ENCODE measurements around the gene GPC3.

GPC3 gene

GRCh38 chrX:133610056-133610455 is 375.3 kb downstream of the GPC3 start:
- DNase-seq (ENCODE audit: low read depth in 2 of 2, low spot score in 1 of 2) = no peak

- no peak for DNase-seq (ENCODE audit: low read depth in 2 of 2, low spot score in 1 of 2)
Observed at GRCh38 chrX:133609166-133609565, 376.2 kb downstream of the GPC3 start.

- DNase-seq (ENCODE audit: low read depth in 2 of 2, low spot score in 1 of 2) = no peak
Observed at GRCh38 chrX:133608406-133608805, 377.0 kb downstream of the GPC3 start.

- no peak for DNase-seq (ENCODE audit: low read depth in 2 of 2, low spot score in 1 of 2)
Observed at GRCh38 chrX:133607419-133608348, 377.7 kb downstream of the GPC3 start.

DNA sequence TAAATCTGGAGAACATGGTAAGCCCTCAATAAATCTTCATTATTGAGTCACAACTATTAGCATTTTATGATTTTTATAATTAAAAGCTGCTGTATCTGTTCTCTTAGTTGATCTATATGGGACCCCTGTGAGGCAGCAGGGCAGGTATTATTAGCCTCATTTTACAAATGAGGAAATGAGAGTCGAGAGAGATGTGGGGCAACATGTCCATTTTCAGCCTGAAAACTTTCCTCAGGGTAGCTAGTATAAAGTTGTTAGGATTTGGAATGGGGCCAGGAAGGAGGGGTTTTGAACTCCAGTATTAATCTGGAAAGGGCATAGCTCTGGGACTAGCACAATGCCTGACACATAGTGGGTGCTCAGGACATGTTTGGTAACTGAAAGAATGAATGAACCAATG is 378.4 kb downstream of the GPC3 start:
- DNase-seq (ENCODE audit: low read depth in 2 of 2, low spot score in 1 of 2) = no peak

DNA sequence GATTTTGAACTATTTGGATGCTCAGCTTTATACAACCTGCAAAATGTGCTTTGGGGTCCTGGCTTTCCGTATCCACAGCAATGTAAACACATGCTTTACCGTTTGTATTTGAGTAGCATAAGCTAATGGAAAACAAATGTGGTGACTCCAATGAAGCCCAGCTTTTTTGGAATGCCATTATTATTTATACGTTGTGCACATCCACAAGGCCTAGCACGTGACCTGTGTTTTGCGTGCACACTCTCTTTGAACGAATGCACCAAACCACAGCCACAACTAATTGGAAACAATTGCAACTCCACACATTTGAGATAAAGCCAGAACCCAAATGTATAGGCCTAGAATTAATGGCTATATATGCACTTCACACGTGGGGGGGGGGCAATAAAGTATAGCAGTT is 380.6 kb downstream of the GPC3 start:
- no peak for DNase-seq (ENCODE audit: low read depth in 2 of 2, low spot score in 1 of 2)

GRCh38 chrX:133602881-133603280 is 382.5 kb downstream of the GPC3 start:
- no peak for DNase-seq (ENCODE audit: low read depth in 2 of 2, low spot score in 1 of 2)

DNA sequence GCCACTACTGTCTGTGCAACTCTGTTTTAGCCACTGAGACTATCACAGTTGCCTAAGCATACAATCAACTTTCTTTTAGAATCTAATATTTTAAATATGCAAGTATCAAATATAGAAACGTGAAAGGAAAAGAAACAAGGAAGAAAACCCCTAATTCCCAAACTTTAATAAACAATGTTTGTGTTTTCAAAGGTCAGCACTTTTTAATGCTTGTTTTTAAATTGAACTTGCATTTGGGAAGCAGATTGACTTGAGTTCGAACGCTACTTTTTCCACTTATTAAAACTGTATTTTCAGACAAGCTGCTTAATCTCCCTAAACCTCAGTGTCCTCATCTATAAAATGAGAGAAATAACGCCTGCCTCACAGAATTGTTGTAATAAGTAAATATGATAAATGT is 384.3 kb downstream of the GPC3 start:
- DNase-seq (ENCODE audit: low read depth in 2 of 2, low spot score in 1 of 2) = no peak

GRCh38 chrX:133600536-133600935 is 384.9 kb downstream of the GPC3 start:
- DNase-seq (ENCODE audit: low read depth in 2 of 2, low spot score in 1 of 2) = no peak

- DNase-seq (ENCODE audit: low read depth in 2 of 2, low spot score in 1 of 2) = no peak
Observed at GRCh38 chrX:133598601-133599335, 386.6 kb downstream of the GPC3 start.

- DNase-seq (ENCODE audit: low read depth in 2 of 2, low spot score in 1 of 2) = no peak
Observed at GRCh38 chrX:133594156-133594555, 391.2 kb downstream of the GPC3 start.

DNA sequence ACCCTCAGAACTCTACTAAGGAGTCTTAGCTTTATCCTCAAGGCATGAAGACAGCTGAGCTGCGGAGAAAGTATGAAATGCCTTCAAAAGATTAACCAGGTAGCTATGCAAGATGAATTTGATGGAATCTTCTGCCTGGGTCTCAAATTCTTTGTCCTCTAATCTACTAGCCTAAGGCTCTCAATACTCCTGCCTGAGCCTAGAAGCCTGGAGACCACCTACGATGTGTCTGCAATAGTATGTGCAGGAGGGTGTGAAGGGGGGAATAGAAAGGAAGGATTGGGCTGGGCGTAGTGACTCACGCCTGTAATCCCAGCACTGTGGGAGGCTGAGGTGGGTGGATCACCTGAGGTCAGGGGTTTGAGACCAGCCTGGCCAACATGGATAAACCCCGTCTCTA is 391.9 kb downstream of the GPC3 start:
- no peak for DNase-seq (ENCODE audit: low read depth in 2 of 2, low spot score in 1 of 2)

DNA sequence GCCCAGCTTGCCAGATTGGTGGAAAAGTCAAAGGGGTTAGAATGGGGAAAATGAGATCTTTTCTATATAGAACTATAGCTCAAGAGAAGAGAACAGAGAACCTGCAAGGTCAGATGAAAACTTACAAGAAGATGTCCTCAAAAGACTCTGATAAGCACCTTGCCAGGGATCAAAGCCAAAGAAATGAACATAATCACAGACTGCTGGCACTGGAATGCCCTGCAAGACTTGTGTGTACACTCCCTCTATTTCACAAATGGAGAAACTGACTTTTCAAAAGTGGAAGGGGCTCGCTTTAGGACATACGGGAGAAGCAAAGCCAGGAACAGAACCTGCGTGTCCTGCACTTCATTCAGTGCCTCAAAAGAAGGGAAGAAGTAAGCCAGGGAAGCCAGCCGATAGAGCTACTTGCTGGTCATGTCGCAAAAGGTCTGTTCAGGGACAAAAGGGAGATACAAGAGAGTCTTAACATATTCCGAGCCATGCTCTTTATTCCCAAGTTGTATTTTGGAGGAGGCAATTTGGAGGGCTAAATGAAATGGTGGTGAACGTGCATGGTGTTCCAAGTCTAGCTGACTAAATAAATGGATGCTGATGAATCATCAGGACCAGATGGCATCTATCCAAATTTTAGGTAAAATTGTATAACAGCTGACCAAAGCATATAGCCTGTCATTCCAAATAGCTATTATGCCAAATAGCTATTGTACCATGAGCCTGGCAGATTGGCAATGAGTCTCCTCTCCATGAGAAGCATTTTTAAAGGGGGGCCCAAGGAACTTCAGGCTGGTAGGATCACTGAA is 394.5 kb downstream of the GPC3 start:
- no peak for DNase-seq (ENCODE audit: low read depth in 2 of 2, low spot score in 1 of 2)

DNA sequence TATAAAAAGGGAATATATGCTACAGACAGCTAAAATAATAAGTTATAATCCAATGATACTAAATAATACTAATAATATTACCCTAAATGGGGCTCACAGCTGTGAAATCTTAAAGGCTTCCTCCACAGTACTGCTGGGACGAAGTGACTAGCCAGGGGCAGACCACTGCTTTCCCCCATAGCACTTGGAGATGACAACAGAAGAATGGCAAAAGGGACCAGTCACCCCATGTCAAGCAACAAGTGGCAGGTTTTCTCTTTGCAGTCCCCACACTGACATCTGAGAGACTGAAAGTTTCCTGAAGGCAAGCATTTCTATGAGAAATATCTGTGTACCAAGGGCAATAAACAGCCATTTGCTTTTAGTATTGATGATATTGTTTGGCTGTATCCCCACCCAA is 396.6 kb downstream of the GPC3 start:
- DNase-seq (ENCODE audit: low read depth in 2 of 2, low spot score in 1 of 2) = no peak

- no peak for DNase-seq (ENCODE audit: low read depth in 2 of 2, low spot score in 1 of 2)
Observed at GRCh38 chrX:133587818-133588217, 397.6 kb downstream of the GPC3 start.

- no peak for DNase-seq (ENCODE audit: low read depth in 2 of 2, low spot score in 1 of 2)
Observed at GRCh38 chrX:133587071-133587470, 398.3 kb downstream of the GPC3 start.

GRCh38 chrX:133586443-133586842 is 399.0 kb downstream of the GPC3 start:
- DNase-seq (ENCODE audit: low read depth in 2 of 2, low spot score in 1 of 2) = no peak

- DNase-seq (ENCODE audit: low read depth in 2 of 2, low spot score in 1 of 2) = no peak
Observed at GRCh38 chrX:133583825-133584224, 401.6 kb downstream of the GPC3 start.

DNA sequence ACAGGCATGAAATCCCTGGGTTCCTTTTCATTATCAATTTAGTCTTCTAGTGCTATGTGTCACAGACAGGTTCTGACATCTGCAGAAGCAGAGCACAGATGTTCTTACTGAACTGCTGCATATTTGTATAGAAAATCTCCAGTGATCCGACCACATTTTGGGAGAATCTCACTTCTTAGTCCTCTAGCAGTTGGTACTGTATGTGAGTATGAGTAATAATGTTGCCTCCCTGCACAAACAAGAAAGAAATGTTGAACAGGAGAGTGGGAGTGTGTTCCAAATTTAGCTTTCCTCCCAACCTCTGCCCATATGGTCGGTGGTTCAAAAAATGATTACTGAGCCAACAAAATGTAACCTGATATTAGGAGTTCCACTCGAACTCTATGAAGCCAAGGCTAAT is 404.8 kb downstream of the GPC3 start:
- DNase-seq (ENCODE audit: low read depth in 2 of 2, low spot score in 1 of 2) = no peak

DNA sequence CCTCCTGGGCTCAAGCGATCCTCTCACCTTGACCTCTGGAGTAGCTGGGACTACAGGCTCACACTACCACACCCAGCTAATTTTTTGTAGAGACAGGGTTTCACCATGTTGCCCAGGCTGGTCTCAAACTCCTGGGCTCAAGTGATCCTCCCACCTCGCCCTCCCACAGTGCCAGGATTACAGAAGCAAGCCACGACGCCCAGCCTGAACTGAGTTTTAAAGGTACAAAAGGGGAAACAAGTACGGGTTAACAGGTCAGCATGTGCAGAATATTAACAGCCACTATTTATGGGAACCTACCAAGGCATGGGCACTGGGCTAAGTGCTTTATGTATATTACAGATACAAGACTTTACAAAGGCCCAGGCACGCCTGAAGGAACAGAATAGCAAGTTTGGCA is 405.8 kb downstream of the GPC3 start:
- DNase-seq (ENCODE audit: low read depth in 2 of 2, low spot score in 1 of 2) = no peak

- no peak for DNase-seq (ENCODE audit: low read depth in 2 of 2, low spot score in 1 of 2)
Observed at GRCh38 chrX:133576876-133577275, 408.5 kb downstream of the GPC3 start.

Data from stimulated activated CD8-positive, alpha-beta memory T cell treated with anti-CD3 and anti-CD28 coated beads, Interleukin-4, amount 100 ng/mL, for 4 hours (primary cell).